Smooth muscle cell of bladder (primary cell): ENCODE results near the gene FAM32A. TPM values are rescaled to one million over a fixed set of nuclear protein-coding genes. Genes with fewer than 3 reads are reported as not detected.

Source experiments
- total RNA-seq: library from RNA; depleted of rRNA; stranded (reverse); fragments of >200 nt; gene quantifications from 2 replicates; pipeline ENCODE4 v1.2.3, GENCODE V29; 2014

Gene FAM32A
- total RNA-seq, result 107 and 111 TPM in 2 replicates

DNA sequence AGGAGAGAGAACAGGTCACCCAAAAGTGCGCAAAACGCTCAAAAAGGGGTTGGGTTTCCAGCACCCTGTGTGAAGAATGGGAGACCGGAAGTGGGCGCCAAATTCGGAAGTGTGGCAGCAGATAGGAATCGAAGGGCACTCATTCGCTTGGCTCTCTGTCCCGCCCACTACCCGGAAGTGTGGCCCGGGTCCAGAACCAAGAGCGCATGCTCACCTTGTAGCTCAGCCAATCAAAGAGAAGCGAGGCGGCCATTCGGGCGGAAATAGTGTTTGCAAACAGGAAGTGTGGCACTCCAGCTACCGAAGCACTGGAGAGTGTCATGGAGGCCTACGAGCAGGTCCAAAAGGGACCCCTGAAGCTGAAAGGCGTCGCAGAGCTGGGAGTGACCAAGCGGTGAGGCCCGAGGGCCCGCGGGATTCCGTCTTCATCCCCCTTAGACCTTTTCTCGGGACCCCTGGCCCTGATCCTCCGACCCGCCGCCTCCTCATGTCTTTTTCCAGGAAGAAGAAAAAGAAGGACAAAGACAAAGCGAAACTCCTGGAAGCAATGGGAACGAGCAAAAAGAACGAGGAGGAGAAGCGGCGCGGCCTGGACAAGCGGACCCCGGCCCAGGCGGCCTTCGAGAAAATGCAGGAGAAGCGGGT, at the start of gene FAM32A:
Gene FAM32A (plus strand): TSS at position 288 of the 645 bp plus-strand sequence. CDS start 33 bp downstream, at position 321.

DNA sequence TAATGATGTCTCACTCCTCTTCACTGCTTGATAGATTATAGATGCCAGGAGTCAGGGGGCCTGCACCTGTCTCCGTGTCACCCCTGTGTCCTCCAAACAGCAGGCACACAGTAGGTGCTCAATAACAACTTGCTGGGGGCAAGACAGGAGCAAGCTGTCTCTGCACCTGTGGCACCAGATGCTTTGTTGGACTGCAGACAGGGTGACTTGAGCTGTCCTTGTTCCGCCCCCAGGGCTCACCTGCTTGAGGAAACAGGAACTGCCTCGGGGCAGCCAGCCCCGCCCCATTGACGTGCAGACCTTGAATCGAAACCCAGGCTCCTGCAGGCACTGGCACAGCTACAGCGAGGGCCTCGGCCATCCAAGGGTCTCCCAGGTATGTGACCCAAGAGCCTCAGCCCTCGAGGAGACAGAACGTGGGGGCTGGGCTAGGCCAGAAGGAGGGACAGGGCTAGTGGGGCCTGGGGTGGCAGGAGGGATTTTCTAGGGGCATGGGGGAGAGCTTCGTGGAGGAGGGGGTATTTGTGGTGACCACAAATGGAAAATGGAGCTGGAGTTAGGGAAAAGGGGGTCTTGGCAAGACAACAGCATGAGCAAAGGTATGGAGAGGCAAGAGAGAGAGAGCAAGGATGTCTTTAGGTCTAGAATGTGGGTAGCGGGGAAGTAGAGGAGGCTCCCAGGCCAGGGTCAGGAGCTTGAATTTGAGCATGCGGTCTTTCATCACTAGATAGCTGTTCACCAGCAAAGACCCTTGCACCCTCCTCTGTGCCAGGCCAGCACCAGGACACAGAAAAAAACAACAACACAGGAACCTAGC, 41.6 kb upstream of the FAM32A start, which contains the start of gene HSH2D:
Gene HSH2D (plus strand): TSS at position 287 of the 817 bp plus-strand sequence. CDS start 5,066 bp downstream, outside the sequence.

GRCh38 chr19:16197622-16198369, 12.6 kb downstream of the FAM32A start, which contains the start of gene AP1M1:
AP1M1 (plus strand) TSS chr19:16197911; CDS start chr19:16198027, 116 bp downstream.

Other genes starting within 250 kb of the FAM32A start
- gene OR10H4, start 236.4 kb upstream of the FAM32A start, total RNA-seq, result not detected in 2 replicates
- 698 and 704 TPM in 2 replicates for gene TPM4, start 108.9 kb upstream of the FAM32A start, total RNA-seq
- gene RAB8A, start 73.5 kb upstream of the FAM32A start, total RNA-seq, result 62.7 and 74.8 TPM in 2 replicates
- gene HSH2D, start 41.7 kb upstream of the FAM32A start, total RNA-seq, result not detected in 2 replicates
- not detected in 2 replicates for gene CIB3, start 11.9 kb upstream of the FAM32A start, total RNA-seq
- gene AP1M1, start 12.5 kb downstream of the FAM32A start, total RNA-seq, result 57.1 and 57.2 TPM in 2 replicates
- 1.00 and 1.9 TPM in 2 replicates for gene KLF2, start 139.4 kb downstream of the FAM32A start, total RNA-seq